Measurements from ENCODE around the gene HSBP1L1. TPM values are rescaled to one million over a fixed set of nuclear protein-coding genes. Genes with fewer than 3 reads are reported as not detected.

HSBP1L1 gene
- total RNA-seq, 1 experiment from 2014 or later = not detected

DNA sequence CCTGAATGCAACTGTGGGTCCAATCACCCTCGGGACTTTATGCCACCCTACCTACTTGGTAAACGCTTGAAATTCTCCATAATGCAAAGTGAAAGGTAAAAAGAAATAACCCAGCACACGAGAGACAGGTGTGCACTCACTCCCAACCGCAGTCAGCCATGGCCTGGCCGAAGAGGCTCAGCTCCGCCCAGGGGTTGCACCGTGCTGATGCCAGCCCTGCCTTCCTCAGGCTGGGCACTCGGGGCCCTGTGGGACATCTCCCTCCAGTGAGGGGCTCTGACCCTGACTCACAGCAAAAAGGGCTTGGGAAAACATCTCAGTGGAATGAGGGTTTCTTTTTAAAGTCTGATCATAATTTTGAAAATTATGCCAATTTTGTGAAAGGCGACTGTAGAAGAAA, 26.2 kb upstream of the HSBP1L1 start:
- no peaks in the 10 kb centered on the region for H3K79me1 ChIP-seq (ENCODE audit: insufficient read depth, low read depth, low read length, poor library complexity, severe bottlenecking)
- Mint-ChIP-seq H3K9me3 (peaks cover 0 to 3% of the 10 kb centered on the region in 2 experiments; a peak in 4 of 5 replicates), H3K4me1 (peaks cover 2 to 8% of the 10 kb centered on the region in 2 experiments; a peak in 3 of 4 replicates), H3K27ac (no peak overlapping the region; a peak in 1 of 7 replicates), H3K27me3 (ENCODE audit: low read depth) (peaks cover 5% of the 10 kb centered on the region; the same call in 1 of the 2 replicates), H3K4me3 (no peak overlapping the region), H3K36me3 (ENCODE audit: insufficient read depth in 1 of 3, low read depth in 3 of 3) (peaks cover 0 to 37% (median 14%) of the 10 kb centered on the region in 3 experiments; a peak in 5 of 7 replicates)
- H3K4me1 ChIP-seq (ENCODE audit: insufficient read depth, low read length) = no peaks in the 10 kb centered on the region
- H2AK5ac ChIP-seq (ENCODE audit: insufficient read length, low read length) = no peak overlapping the region
- H3K27ac ChIP-seq (ENCODE audit: insufficient read length, low read depth, low read length) = no peak overlapping the region
- no peak overlapping the region for H3K56ac ChIP-seq (ENCODE audit: insufficient read length, low read depth, low read length)
- no peaks in the 10 kb centered on the region for H3K79me2 ChIP-seq (ENCODE audit: insufficient read depth, low read length)
- no CpG with 5 or more reads among the region's 9 CpGs for WGBS (ENCODE audit: extremely low coverage, insufficient read length, low lambda C conversion rate)
- H4K91ac ChIP-seq (ENCODE audit: insufficient read length, low read depth, low read length) = no peak overlapping the region
- no peak overlapping the region for H4K8ac ChIP-seq (replicated peaks; ENCODE audit: insufficient read length, low read depth, low read length)
- H3K4ac ChIP-seq (ENCODE audit: low read depth, low read length) = no peak overlapping the region
- H3K23ac ChIP-seq (ENCODE audit: insufficient read length, low read depth, low read length) = no peak overlapping the region
- H2BK15ac ChIP-seq (ENCODE audit: low read depth, low read length) = no peak overlapping the region
- no peak overlapping the region for H3K4me2 ChIP-seq (ENCODE audit: insufficient read depth, insufficient read length, low read length)
- H3K14ac ChIP-seq (ENCODE audit: insufficient read depth, low read length) = no peak overlapping the region
- H2BK12ac ChIP-seq (ENCODE audit: insufficient read length, low read depth, low read length) = no peak overlapping the region
- no peak overlapping the region for H3T11ph ChIP-seq (ENCODE audit: low read length)
- H2BK5ac ChIP-seq (ENCODE audit: insufficient read length, low read length) = no peak overlapping the region
- DNase-seq = peak; percentile 16
- TF ChIP-seq, protein P1, sequence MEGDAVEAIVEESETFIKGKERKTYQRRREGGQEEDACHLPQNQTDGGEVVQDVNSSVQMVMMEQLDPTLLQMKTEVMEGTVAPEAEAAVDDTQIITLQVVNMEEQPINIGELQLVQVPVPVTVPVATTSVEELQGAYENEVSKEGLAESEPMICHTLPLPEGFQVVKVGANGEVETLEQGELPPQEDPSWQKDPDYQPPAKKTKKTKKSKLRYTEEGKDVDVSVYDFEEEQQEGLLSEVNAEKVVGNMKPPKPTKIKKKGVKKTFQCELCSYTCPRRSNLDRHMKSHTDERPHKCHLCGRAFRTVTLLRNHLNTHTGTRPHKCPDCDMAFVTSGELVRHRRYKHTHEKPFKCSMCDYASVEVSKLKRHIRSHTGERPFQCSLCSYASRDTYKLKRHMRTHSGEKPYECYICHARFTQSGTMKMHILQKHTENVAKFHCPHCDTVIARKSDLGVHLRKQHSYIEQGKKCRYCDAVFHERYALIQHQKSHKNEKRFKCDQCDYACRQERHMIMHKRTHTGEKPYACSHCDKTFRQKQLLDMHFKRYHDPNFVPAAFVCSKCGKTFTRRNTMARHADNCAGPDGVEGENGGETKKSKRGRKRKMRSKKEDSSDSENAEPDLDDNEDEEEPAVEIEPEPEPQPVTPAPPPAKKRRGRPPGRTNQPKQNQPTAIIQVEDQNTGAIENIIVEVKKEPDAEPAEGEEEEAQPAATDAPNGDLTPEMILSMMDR (conservative IDR thresholded peaks at IDR 0.05) = no peak
- H3K9ac ChIP-seq (ENCODE audit: extremely low read depth, insufficient read length, low read length) = no peak overlapping the region
- H3K18ac ChIP-seq (ENCODE audit: insufficient read length, low read depth, low read length) = no peak overlapping the region
- no peaks in the 10 kb centered on the region for H3K23me2 ChIP-seq (ENCODE audit: insufficient read length, low read depth, low read length, poor library complexity, severe bottlenecking)
- H2AFZ ChIP-seq (ENCODE audit: low read length) = no peak overlapping the region
- no peak overlapping the region for H2BK20ac ChIP-seq (ENCODE audit: low read depth, low read length, poor library complexity, severe bottlenecking)
- H3K9me3 ChIP-seq (ENCODE audit: control insufficient read depth, low read depth, low read length) = no peaks in the 10 kb centered on the region
- H4K5ac ChIP-seq (ENCODE audit: insufficient read length, low read depth, low read length) = no peak overlapping the region
- H3K27me3 ChIP-seq (ENCODE audit: insufficient read depth, low read length) = no peaks in the 10 kb centered on the region
- H2BK120ac ChIP-seq (ENCODE audit: low read depth, low read length, poor library complexity, severe bottlenecking) = no peak overlapping the region
- H4K20me1 ChIP-seq (ENCODE audit: control insufficient read depth, insufficient read depth, insufficient read length) = peaks cover 3% of the 10 kb centered on the region
